ENCODE measurements around the gene STEAP1B. TPM values are rescaled to one million over a fixed set of nuclear protein-coding genes. Genes with fewer than 3 reads are reported as not detected.
"Not testable (repeated sequence)": the region's sequence is repeated elsewhere in the genome, so short reads cannot be mapped to it uniquely, and the experiment has no call there.

STEAP1B gene
- total and polyA plus RNA-seq, 9 donors: 2.2 to 3.2 (median 2.4) TPM

GRCh38 chr7:22444181-22444971 is 55.6 kb downstream of the STEAP1B start:
- Histone ChIP-seq H3K27me3 (ENCODE audit: control insufficient read depth, insufficient read depth, low read length) (no peaks in the 10 kb centered on the region), H3K9me3 (replicated peaks; ENCODE audit: control insufficient read depth, low read depth, low read length) (no peaks in the 10 kb centered on the region), H3K36me3 (ENCODE audit: control insufficient read depth, insufficient read depth, low read length) (no peaks in the 10 kb centered on the region), H3K4me1 (ENCODE audit: control insufficient read depth, insufficient read depth, low read length) (peaks cover 39% of the 10 kb centered on the region), H3K4me3 (ENCODE audit: low read length) (no peak overlapping the region), H3K27ac (ENCODE audit: low read length) (peak overlapping the region; percentile 88)
- WGBS (ENCODE audit: insufficient coverage): 53% methylated on average over 7 of the region's 13 CpGs
- peak; percentile 68 for DNase-seq

- Histone ChIP-seq H3K4me1 (ENCODE audit: control insufficient read depth, insufficient read depth, low read length) (peaks cover 39% of the 10 kb centered on the region), H3K27ac (ENCODE audit: low read length) (peak overlapping the region; percentile 88), H3K9me3 (replicated peaks; ENCODE audit: control insufficient read depth, low read depth, low read length) (peaks cover 2% of the 10 kb centered on the region), H3K36me3 (ENCODE audit: control insufficient read depth, insufficient read depth, low read length) (no peaks in the 10 kb centered on the region), H3K4me3 (ENCODE audit: low read length) (no peak overlapping the region), H3K27me3 (ENCODE audit: control insufficient read depth, insufficient read depth, low read length) (no peaks in the 10 kb centered on the region)
- peak; percentile 36 for DNase-seq
- 67% methylated on average over 6 of the region's 7 CpGs for WGBS (ENCODE audit: insufficient coverage)
Measured at GRCh38 chr7:22443370-22444180, 56.4 kb downstream of the STEAP1B start.

GRCh38 chr7:22442882-22443369 is 57.1 kb downstream of the STEAP1B start:
- H3K36me3 ChIP-seq (ENCODE audit: control insufficient read depth, insufficient read depth, low read length): no peaks in the 10 kb centered on the region
- DNase-seq: no peak
- 55% methylated on average over 3 of the region's 3 CpGs for WGBS (ENCODE audit: insufficient coverage)
- H3K9me3 ChIP-seq (replicated peaks; ENCODE audit: control insufficient read depth, low read depth, low read length): peaks cover 2% of the 10 kb centered on the region
- H3K27me3 ChIP-seq (ENCODE audit: control insufficient read depth, insufficient read depth, low read length): no peaks in the 10 kb centered on the region
- no peak overlapping the region for H3K4me3 ChIP-seq (ENCODE audit: low read length)
- H3K4me1 ChIP-seq (ENCODE audit: control insufficient read depth, insufficient read depth, low read length): peaks cover 39% of the 10 kb centered on the region
- peak overlapping the region; percentile 54 for H3K27ac ChIP-seq (ENCODE audit: low read length)

GRCh38 chr7:22442187-22442881 is 57.7 kb downstream of the STEAP1B start:
- Histone ChIP-seq H3K36me3 (ENCODE audit: control insufficient read depth, insufficient read depth, low read length) (no peaks in the 10 kb centered on the region), H3K4me1 (ENCODE audit: control insufficient read depth, insufficient read depth, low read length) (peaks cover 39% of the 10 kb centered on the region), H3K27ac (ENCODE audit: low read length) (peak overlapping the region; percentile 54), H3K27me3 (ENCODE audit: control insufficient read depth, insufficient read depth, low read length) (no peaks in the 10 kb centered on the region), H3K9me3 (replicated peaks; ENCODE audit: control insufficient read depth, low read depth, low read length) (peaks cover 2% of the 10 kb centered on the region), H3K4me3 (ENCODE audit: low read length) (no peak overlapping the region)
- 74% methylated on average over 6 of the region's 8 CpGs for WGBS (ENCODE audit: insufficient coverage)
- DNase-seq: no peak

- no peaks in the 10 kb centered on the region for H3K36me3 ChIP-seq (ENCODE audit: control insufficient read depth, insufficient read depth, low read length)
- no peak overlapping the region for H3K4me3 ChIP-seq (ENCODE audit: low read length)
- no peaks in the 10 kb centered on the region for H3K27me3 ChIP-seq (ENCODE audit: control insufficient read depth, insufficient read depth, low read length)
- peaks cover 2% of the 10 kb centered on the region for H3K9me3 ChIP-seq (replicated peaks; ENCODE audit: control insufficient read depth, low read depth, low read length)
- DNase-seq: no peak
- H3K27ac ChIP-seq (ENCODE audit: low read length): no peak overlapping the region
- WGBS (ENCODE audit: insufficient coverage): 100% methylated on average over 2 of the region's 3 CpGs
- peaks cover 36% of the 10 kb centered on the region for H3K4me1 ChIP-seq (ENCODE audit: control insufficient read depth, insufficient read depth, low read length)
Measured at GRCh38 chr7:22441157-22441556, 58.8 kb downstream of the STEAP1B start.

- no peak for DNase-seq
- peaks cover 2% of the 10 kb centered on the region for H3K9me3 ChIP-seq (replicated peaks; ENCODE audit: control insufficient read depth, low read depth, low read length)
- WGBS (ENCODE audit: insufficient coverage): 100% methylated on average over 1 of the region's 3 CpGs
- H3K36me3 ChIP-seq (ENCODE audit: control insufficient read depth, insufficient read depth, low read length): no peaks in the 10 kb centered on the region
- H3K27ac ChIP-seq (ENCODE audit: low read length): no peak overlapping the region
- peaks cover 16% of the 10 kb centered on the region for H3K4me1 ChIP-seq (ENCODE audit: control insufficient read depth, insufficient read depth, low read length)
- H3K4me3 ChIP-seq (ENCODE audit: low read length): no peak overlapping the region
- peaks cover 2% of the 10 kb centered on the region for H3K27me3 ChIP-seq (ENCODE audit: control insufficient read depth, insufficient read depth, low read length)
Measured at GRCh38 chr7:22438994-22439393, 61.0 kb downstream of the STEAP1B start.

- H3K27me3 ChIP-seq (ENCODE audit: control insufficient read depth, insufficient read depth, low read length); H3K4me1 ChIP-seq (ENCODE audit: control insufficient read depth, insufficient read depth, low read length); DNase-seq; H3K9me3 ChIP-seq (replicated peaks; ENCODE audit: control insufficient read depth, low read depth, low read length); H3K36me3 ChIP-seq (ENCODE audit: control insufficient read depth, insufficient read depth, low read length); H3K4me3 ChIP-seq (ENCODE audit: low read length); H3K27ac ChIP-seq (ENCODE audit: low read length): not testable (repeated sequence)
- no CpG with 5 or more reads among the region's 4 CpGs for WGBS (ENCODE audit: insufficient coverage)
Measured at GRCh38 chr7:22436552-22436951, 63.4 kb downstream of the STEAP1B start.

- H3K4me3 ChIP-seq (ENCODE audit: low read length): no peak overlapping the region
- peaks cover 2% of the 10 kb centered on the region for H3K9me3 ChIP-seq (replicated peaks; ENCODE audit: control insufficient read depth, low read depth, low read length)
- no peaks in the 10 kb centered on the region for H3K36me3 ChIP-seq (ENCODE audit: control insufficient read depth, insufficient read depth, low read length)
- peaks cover 2% of the 10 kb centered on the region for H3K27me3 ChIP-seq (ENCODE audit: control insufficient read depth, insufficient read depth, low read length)
- DNase-seq: no peak
- H3K27ac ChIP-seq (ENCODE audit: low read length): no peak overlapping the region
- WGBS (ENCODE audit: insufficient coverage): 90% methylated on average over 4 of the region's 8 CpGs
- H3K4me1 ChIP-seq (ENCODE audit: control insufficient read depth, insufficient read depth, low read length): no peaks in the 10 kb centered on the region
Measured at GRCh38 chr7:22435720-22436119, 64.3 kb downstream of the STEAP1B start.

GRCh38 chr7:22435105-22435504 is 64.9 kb downstream of the STEAP1B start:
- Histone ChIP-seq H3K4me1 (ENCODE audit: control insufficient read depth, insufficient read depth, low read length) (no peaks in the 10 kb centered on the region), H3K27me3 (ENCODE audit: control insufficient read depth, insufficient read depth, low read length) (peaks cover 2% of the 10 kb centered on the region), H3K36me3 (ENCODE audit: control insufficient read depth, insufficient read depth, low read length) (no peaks in the 10 kb centered on the region), H3K4me3 (ENCODE audit: low read length) (no peak overlapping the region), H3K27ac (ENCODE audit: low read length) (no peak overlapping the region), H3K9me3 (replicated peaks; ENCODE audit: control insufficient read depth, low read depth, low read length) (peaks cover 2% of the 10 kb centered on the region)
- DNase-seq: no peak
- WGBS (ENCODE audit: insufficient coverage): no CpG with 5 or more reads among the region's 4 CpGs
